IMR-90 (cell line): ENCODE data around the gene TMEM223.

Experiments used
- FOS ChIP-seq: fragments of 150-350 bp; IDR thresholded peaks from 2 replicates; pipeline ENCODE4 v1.6.1; 2016; ENCODE audit warnings: low read depth, low read length
- MAZ ChIP-seq: IDR thresholded peaks from 2 replicates; pipeline ENCODE4 v1.6.1; 2012; ENCODE audit warnings: low read depth, mild to moderate bottlenecking, low read length, improper control_type of control experiment, moderate library complexity, borderline replicate concordance
- TF ChIP-seq, protein P1 (sequence below): conservative IDR thresholded peaks from 2 replicates; pipeline ENCODE4 v1.5.1; 2012; ENCODE audit warnings: mild to moderate bottlenecking, low read depth, low read length, improper control_type of control experiment
- TF ChIP-seq, protein P2 (sequence below): fragments of 150-350 bp; IDR thresholded peaks from 2 replicates; pipeline ENCODE4 v1.6.1; 2016; ENCODE audit warnings: low read depth, mild to moderate bottlenecking, low read length, moderate library complexity, borderline replicate concordance

DNA sequence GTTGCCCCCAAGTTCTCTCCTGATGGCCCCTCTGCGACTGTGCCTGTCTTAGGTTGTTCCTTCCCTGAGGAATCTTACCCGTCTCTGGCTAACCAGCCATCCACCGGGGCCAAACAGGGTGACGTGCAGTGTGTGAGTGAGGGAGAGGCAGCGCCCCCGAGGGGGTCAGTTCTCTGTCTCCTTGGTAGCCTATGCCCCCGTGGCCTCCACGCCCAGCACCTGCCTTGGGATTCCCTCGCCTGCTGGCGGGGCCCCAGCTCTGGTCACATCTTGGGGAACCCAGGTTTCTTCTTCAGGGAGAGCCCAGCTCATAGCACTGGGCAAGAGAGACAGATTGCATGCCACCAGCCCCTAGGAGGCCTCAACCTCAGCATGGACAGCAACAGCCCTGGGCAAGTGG is 7.7 kb upstream of the TMEM223 start:
- TF ChIP-seq, protein P1, sequence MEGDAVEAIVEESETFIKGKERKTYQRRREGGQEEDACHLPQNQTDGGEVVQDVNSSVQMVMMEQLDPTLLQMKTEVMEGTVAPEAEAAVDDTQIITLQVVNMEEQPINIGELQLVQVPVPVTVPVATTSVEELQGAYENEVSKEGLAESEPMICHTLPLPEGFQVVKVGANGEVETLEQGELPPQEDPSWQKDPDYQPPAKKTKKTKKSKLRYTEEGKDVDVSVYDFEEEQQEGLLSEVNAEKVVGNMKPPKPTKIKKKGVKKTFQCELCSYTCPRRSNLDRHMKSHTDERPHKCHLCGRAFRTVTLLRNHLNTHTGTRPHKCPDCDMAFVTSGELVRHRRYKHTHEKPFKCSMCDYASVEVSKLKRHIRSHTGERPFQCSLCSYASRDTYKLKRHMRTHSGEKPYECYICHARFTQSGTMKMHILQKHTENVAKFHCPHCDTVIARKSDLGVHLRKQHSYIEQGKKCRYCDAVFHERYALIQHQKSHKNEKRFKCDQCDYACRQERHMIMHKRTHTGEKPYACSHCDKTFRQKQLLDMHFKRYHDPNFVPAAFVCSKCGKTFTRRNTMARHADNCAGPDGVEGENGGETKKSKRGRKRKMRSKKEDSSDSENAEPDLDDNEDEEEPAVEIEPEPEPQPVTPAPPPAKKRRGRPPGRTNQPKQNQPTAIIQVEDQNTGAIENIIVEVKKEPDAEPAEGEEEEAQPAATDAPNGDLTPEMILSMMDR: no peak
- TF ChIP-seq, protein P2, sequence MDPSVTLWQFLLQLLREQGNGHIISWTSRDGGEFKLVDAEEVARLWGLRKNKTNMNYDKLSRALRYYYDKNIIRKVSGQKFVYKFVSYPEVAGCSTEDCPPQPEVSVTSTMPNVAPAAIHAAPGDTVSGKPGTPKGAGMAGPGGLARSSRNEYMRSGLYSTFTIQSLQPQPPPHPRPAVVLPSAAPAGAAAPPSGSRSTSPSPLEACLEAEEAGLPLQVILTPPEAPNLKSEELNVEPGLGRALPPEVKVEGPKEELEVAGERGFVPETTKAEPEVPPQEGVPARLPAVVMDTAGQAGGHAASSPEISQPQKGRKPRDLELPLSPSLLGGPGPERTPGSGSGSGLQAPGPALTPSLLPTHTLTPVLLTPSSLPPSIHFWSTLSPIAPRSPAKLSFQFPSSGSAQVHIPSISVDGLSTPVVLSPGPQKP: no peak
- TF ChIP-seq FOS (no peak), MAZ (no peak)
